Measurements from ENCODE around the gene DGCR6L. TPM values are rescaled to one million over a fixed set of nuclear protein-coding genes. Genes with fewer than 3 reads are reported as not detected.
"Not testable (repeated sequence)": the region's sequence is repeated elsewhere in the genome, so short reads cannot be mapped to it uniquely, and the experiment has no call there.

The DGCR6L gene
- total RNA-seq, 1 experiment from 2014 or later, result 122 TPM

DNA sequence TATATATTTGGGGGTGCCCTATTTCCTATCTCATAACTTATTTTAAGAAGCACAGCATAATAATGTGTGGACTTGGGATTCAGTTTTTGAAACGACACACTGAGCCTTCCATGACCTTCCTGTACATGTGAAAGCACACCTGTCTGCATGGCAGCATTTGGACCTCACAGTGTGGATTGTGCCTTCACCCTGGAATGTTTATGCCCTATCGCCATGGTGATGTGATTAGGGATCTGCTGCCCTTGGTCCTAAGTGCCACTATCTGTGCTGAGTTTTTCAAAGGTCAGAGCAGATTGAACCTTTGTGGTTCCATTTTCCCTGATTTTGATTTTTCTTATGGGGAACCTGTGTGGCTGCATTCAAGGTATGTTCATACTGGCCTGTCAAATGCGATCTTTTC lies 17.9 kb upstream of the DGCR6L start:
- in situ Hi-C loops (cut with HindIII; ENCODE audit: low pct_unique_long_range_greater_than_20kb, low sequenced_read_pairs); DNase-seq (ENCODE audit: low read depth): not testable (repeated sequence)

- in situ Hi-C loops (cut with HindIII; ENCODE audit: low pct_unique_long_range_greater_than_20kb, low sequenced_read_pairs); DNase-seq (ENCODE audit: low read depth): not testable (repeated sequence)
These were observed 16.7 kb upstream of the DGCR6L start for GRCh38 chr22:20336561-20336960.

- in situ Hi-C loops (cut with HindIII; ENCODE audit: low pct_unique_long_range_greater_than_20kb, low sequenced_read_pairs); DNase-seq (ENCODE audit: low read depth): not testable (repeated sequence)
These were observed 8.7 kb upstream of the DGCR6L start for GRCh38 chr22:20328569-20328930.

- DNase-seq (ENCODE audit: low read depth); in situ Hi-C loops (cut with HindIII; ENCODE audit: low pct_unique_long_range_greater_than_20kb, low sequenced_read_pairs): not testable (repeated sequence)
These were observed 6.1 kb upstream of the DGCR6L start for GRCh38 chr22:20325996-20326395.

DNA sequence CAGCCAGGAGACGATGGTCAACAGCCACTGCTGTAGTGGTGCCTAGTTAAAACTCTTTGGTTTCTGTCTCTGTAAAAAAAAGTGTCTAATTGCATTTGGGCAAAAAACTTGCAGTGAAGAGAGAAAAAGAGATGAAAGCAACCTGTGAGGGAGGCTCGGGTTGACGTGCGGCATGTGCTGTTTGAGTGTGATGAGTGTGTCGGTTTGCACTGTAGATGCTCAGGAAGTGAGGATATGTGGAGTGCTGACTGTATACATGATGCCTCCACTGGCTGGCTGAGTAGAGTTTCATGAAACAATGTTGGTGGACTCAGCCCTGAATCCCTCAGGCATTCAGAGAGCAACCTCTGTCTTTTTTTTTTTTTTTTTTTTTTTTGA lies 4.3 kb upstream of the DGCR6L start:
- in situ Hi-C loops (cut with HindIII; ENCODE audit: low pct_unique_long_range_greater_than_20kb, low sequenced_read_pairs), result no loop called here
- DNase-seq (ENCODE audit: low read depth), result no peak

DNA sequence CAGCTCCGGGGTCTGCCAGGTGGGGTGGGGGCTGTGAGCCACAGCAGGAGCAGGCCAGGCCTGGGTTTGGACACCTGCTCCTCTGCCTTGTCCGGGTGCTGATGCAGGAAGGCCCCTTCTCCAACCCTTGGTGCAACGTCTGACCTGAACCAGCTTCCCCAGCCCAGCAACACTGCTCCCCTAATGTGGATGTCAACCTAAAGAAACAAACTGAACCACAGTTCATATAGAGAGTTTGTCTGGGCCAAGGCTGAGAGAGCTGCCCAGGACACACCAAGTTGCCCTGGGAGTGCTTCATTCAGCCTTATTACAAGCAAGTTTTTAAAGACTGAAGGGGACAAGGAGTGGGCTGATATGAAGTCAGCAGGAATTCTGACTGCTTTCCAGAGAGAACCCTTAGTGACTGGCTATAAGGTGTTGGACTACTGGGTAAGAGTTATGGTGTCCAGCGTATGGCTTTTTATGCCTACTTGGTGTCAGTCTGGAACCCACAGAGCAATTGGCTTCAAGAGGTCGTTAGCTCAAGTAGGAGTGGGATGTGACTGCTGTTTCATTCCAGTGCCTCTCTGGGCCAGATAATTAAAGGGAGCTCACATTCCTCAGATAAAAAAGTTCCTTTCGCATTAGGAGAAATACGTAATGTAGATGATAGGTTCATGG lies 1.8 kb upstream of the DGCR6L start:
- in situ Hi-C loops (cut with HindIII; ENCODE audit: low pct_unique_long_range_greater_than_20kb, low sequenced_read_pairs); DNase-seq (ENCODE audit: low read depth): not testable (repeated sequence)

DNA sequence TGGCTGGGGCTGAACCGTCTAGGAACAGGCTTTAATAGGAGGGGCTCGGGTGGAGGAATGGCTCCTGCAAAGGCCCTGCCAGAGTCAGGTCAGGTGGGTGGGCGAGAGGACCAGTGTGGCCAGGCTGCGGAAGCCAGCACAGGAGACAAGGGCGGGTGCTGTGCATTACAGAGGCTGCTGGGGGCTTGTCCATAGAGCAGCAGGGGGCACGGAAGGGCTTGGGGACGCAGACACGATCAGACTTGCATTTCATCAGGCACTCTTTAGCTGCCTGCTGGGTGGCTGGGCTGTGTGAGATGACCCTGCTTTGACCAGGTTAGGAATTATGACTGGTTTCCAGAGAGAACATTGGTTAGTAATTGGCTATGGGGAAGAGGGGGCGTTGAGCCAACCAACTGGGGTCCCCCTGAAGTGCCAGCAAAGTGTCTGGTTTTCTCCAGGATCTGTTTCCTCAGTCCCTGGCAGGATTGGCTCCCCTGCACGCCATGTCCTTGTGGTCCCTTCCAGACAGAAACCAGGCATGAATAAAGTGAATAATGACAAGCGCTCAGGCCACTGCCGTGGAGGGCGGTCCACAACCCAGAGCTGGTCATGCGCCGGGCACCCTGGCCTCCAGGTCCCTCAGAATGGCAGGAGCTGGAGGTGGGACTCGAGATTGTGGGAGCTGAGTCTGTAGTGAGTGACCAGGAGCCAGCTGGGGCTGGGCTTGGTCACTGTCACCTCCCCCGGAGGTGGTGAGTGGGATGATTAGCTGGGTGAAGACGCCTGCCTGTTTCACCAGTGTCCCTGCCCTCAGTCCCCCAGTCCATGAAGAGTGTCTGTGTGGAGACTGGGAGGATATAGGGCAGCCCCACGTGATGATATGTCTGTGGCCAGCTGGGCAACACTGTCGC lies 1.0 kb upstream of the DGCR6L start:
- DNase-seq (ENCODE audit: low read depth); in situ Hi-C loops (cut with HindIII; ENCODE audit: low pct_unique_long_range_greater_than_20kb, low sequenced_read_pairs): not testable (repeated sequence)

GRCh38 chr22:20319041-20319744 lies 667 bp downstream of the DGCR6L start:
- in situ Hi-C loops (cut with HindIII; ENCODE audit: low pct_unique_long_range_greater_than_20kb, low sequenced_read_pairs), result no loop called here
- no peak for DNase-seq (ENCODE audit: low read depth)

DNA sequence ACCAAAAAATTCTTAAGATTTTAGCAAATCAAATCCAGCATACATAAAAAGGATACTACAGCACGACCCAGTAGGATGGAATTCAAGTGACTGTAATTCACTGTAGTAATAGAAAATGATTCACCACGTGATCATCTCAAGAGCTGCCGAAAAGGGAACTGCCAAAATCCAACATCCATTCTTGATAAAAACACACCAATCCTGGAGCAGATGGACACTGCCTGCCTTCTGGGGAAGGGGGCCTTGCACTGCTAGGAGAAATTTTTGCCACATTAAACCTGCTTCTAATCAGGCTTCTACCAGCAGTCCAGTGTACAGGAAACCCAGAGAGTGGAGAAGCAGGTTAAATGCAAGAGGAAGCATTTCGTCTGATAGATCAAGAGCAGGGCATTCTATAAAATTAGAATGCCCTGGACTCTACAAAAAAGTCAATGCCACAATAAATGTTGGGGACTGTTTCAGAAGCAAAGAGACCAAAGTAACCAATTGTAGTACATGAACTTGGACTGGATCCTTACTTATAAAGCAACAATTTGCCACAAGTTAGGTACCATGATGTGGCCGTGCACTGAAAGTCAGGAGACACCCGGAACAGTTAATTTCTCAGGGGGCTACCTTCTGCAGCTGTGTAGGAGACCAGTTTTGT lies 1.7 kb downstream of the DGCR6L start:
- in situ Hi-C loops (cut with HindIII; ENCODE audit: low pct_unique_long_range_greater_than_20kb, low sequenced_read_pairs); DNase-seq (ENCODE audit: low read depth): not testable (repeated sequence)

GRCh38 chr22:20317402-20318042 lies 2.3 kb downstream of the DGCR6L start:
- in situ Hi-C loops (cut with HindIII; ENCODE audit: low pct_unique_long_range_greater_than_20kb, low sequenced_read_pairs); DNase-seq (ENCODE audit: low read depth): not testable (repeated sequence)

DNA sequence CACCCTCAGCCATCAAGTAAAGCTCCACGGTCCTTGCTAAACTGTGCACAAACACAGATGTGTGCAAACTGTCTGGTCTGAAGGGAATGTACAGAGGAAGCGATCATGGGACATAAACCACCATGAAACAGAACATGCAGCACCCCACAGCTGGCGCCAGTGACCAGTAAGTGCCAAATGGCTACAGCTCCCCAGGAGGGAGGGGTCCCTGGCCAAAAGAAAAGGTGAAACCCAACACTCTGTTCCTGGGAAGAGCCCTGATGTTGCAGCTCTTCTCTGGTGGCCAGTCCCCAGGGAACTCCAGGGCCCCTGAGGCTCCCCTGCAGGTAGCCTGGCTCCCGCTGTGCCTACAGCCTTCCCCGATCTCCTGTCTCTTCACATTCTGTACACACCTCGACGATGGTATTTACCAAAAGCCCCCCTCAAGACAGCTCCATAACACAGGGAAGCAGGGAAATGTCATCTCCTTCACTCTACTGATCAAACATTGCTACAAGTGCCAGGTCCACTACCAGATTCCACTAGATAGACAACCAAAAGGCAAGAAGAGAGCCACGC lies 2.9 kb downstream of the DGCR6L start:
- in situ Hi-C loops (cut with HindIII; ENCODE audit: low pct_unique_long_range_greater_than_20kb, low sequenced_read_pairs), result no loop called here
- no peak for DNase-seq (ENCODE audit: low read depth)

GRCh38 chr22:20316217-20316843 lies 3.5 kb downstream of the DGCR6L start:
- no peak for DNase-seq (ENCODE audit: low read depth)
- in situ Hi-C loops (cut with HindIII; ENCODE audit: low pct_unique_long_range_greater_than_20kb, low sequenced_read_pairs), result no loop called here

DNA sequence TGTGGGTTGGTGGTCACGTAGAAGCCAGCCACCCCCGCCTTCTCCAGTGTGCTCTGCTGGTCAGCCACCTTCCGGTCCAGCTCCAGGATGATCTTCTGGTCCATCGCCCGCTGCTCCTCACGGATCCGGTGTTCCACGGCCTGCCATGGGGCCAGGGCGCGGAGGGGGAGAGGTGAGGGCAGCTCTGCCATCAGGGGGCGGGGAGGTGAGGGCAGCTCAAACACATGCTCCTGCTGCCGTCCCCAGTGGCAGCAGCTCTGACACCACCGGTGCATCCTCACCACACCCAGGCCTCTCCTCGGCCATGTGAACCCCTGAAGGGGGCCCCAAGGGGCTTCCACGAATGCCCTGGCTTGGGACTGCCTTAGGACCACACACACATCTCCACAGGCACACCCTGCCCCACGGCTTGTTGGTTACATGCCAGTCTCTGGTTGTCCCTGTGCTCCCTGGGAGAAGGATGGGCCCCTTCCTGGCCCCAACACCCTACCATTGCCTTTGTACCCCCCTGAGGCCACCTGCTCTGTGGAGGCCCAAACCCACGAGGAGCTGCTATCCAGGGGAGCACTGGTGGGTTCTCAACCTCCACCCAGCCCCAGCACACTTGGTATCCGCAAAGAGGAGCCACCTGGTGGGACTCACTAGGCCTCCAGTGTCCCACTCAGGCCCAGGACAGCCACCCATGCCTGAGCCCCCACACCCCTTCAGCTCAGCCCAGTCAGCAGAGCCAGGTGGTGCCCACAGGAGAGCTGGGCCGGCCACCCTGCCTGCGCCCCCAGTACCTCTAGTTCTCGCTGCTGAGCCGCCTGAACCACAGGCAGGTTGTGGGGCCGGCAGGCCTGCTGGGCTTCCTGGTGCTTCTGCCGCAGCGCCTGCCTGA lies 4.3 kb downstream of the DGCR6L start:
- DNase-seq (ENCODE audit: low read depth), result no peak
- in situ Hi-C loops (cut with HindIII; ENCODE audit: low pct_unique_long_range_greater_than_20kb, low sequenced_read_pairs), result no loop called here

GRCh38 chr22:20314741-20315336 lies 5.0 kb downstream of the DGCR6L start:
- in situ Hi-C loops (cut with HindIII; ENCODE audit: low pct_unique_long_range_greater_than_20kb, low sequenced_read_pairs); DNase-seq (ENCODE audit: low read depth): not testable (repeated sequence)

DNA sequence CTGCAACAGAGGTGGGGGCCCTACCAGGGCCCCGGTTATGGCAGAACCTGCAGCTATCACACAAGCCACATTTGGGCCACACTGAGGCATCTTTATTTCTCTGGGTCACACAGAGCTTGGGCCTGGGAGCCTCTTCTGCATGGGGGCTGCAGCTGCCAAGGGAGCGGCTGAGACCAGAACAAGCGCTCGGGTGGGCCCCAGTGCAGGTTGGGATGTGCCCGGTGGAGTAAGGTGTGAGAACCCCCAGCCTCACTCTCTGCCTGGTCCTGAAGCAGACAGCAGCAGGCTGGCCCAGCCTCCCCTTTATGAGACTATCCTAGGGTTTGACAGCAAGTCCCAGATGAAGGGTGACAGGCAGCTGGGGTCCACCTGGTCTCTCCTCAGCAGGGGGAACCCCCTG lies 5.7 kb downstream of the DGCR6L start:
- in situ Hi-C loops (cut with HindIII; ENCODE audit: low pct_unique_long_range_greater_than_20kb, low sequenced_read_pairs); DNase-seq (ENCODE audit: low read depth): not testable (repeated sequence)
